ENCODE results near the gene TMEM132C.

Gene TMEM132C

DNA sequence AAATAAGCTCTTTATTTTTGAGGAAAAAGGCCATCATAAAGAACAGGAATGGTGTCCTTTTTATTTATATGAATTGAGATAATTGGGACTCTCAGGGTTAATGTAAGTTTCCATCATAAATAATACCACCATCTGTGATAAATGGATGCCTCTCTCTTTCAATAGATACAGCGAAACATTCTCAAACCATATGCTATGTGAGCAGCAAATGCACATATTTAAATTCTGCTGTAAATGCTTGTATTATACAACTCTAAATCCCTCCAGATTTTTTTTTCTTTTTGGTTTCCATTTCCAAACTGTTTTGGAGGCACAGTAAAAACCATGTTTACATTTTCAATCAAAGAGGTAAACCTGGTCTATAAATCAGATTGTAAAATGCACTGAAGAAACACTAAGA, 132.3 kb downstream of the TMEM132C start:
- Histone ChIP-seq H3K79me2 (ENCODE audit: insufficient read depth, low read length) (no peaks in the 10 kb centered on the region), H3K9me3 (ENCODE audit: insufficient read depth, low read length) (no peaks in the 10 kb centered on the region), H3K9ac (ENCODE audit: low read length) (no peak overlapping the region), H4K20me1 (ENCODE audit: low read depth, low read length) (no peaks in the 10 kb centered on the region), H3K27ac (ENCODE audit: low read depth, low read length) (no peak overlapping the region), H3K36me3 (ENCODE audit: low read length) (no peaks in the 10 kb centered on the region), H3K4me2 (ENCODE audit: low read depth, low read length, poor library complexity, severe bottlenecking) (no peak overlapping the region), H3K9me2 (replicated peaks; ENCODE audit: insufficient read depth, low read length) (no peaks in the 10 kb centered on the region), H3K27me3 (ENCODE audit: low read length) (no peaks in the 10 kb centered on the region), H3K4me3 (ENCODE audit: insufficient read depth, low read length, poor library complexity, severe bottlenecking) (no peak overlapping the region), H3F3A (ENCODE audit: insufficient read depth) (no peaks in the 10 kb centered on the region), H2AFZ (ENCODE audit: low read depth, low read length, severe bottlenecking) (no peak overlapping the region)
- TF ChIP-seq EZH2phosphoT487 (conservative IDR thresholded peaks at IDR 0.05; ENCODE audit: low read length) (no peak), CTCF (IDR thresholded peaks at IDR 0.05; ENCODE audit: insufficient read depth, low read length, poor library complexity, severe bottlenecking) (no peak)

DNA sequence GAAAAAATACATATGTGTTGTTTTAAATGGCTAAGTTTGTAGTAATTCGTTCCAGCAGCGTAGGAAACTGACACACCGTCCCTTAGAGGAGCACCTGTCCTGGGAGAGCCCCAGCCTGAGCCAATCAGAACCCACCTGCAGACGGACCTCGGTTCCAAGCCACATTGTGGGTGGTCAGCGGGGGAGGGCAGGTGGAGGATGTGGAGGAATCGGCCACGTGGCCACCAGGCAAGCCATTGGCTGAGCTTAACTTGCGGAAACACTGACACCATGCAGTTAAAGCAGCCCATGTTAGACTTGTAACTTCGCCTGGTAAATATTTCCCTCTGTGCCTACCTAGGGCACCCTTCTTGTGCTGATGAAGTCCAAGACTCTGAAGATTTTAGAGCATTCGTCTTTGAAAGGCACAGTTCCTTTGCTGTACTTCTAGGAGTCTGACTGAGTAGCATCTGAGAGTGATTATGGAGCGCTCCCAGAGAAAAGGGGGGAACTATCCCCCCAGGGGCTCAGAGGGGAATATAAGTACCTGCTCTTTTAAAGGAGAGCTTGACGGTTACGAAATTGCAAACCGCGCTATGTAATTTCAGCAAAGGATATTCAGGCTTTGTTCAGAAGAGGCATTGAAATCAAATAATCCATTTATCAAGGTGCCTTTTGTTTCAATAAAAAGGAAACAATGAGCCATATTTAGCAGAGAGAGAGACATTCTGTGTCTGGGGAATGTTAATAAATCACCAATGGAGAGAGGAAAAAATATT, 135.7 kb downstream of the TMEM132C start:
- Histone ChIP-seq H3K9me2 (replicated peaks; ENCODE audit: insufficient read depth, low read length) (no peaks in the 10 kb centered on the region), H3F3A (ENCODE audit: insufficient read depth) (no peaks in the 10 kb centered on the region), H3K27ac (ENCODE audit: low read depth, low read length) (no peak overlapping the region), H3K4me2 (ENCODE audit: low read depth, low read length, poor library complexity, severe bottlenecking) (no peak overlapping the region), H3K36me3 (ENCODE audit: low read length) (no peaks in the 10 kb centered on the region), H3K79me2 (ENCODE audit: insufficient read depth, low read length) (no peaks in the 10 kb centered on the region), H2AFZ (ENCODE audit: low read depth, low read length, severe bottlenecking) (no peak overlapping the region), H3K9ac (ENCODE audit: low read length) (no peak overlapping the region), H3K27me3 (ENCODE audit: low read length) (no peaks in the 10 kb centered on the region), H4K20me1 (ENCODE audit: low read depth, low read length) (no peaks in the 10 kb centered on the region), H3K4me3 (ENCODE audit: insufficient read depth, low read length, poor library complexity, severe bottlenecking) (no peak overlapping the region), H3K9me3 (ENCODE audit: insufficient read depth, low read length) (no peaks in the 10 kb centered on the region)
- TF ChIP-seq CTCF (IDR thresholded peaks at IDR 0.05; ENCODE audit: insufficient read depth, low read length, poor library complexity, severe bottlenecking) = no peak
- no peak for TF ChIP-seq EZH2phosphoT487 (conservative IDR thresholded peaks at IDR 0.05; ENCODE audit: low read length)

DNA sequence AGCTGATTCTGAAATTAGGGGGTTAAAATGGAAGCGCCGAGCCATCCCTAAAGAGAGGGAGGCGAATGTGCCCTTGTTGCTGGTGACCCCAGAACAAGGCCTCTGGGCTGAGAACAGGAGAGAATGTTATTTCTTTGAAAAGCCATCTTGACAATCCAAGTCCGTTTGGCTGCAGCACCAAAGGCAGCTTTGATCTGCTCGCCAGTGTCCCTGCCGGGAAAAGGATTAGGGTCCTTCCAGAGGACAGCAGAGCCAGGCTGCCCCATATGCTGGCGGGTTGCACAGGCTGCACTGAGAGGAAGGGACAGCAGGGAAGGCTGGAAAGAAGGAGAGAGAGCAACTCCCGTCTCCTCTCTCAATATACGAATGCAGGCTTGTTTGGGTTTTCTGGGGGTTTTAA, 141.7 kb downstream of the TMEM132C start:
- no peak overlapping the region for H2AFZ ChIP-seq (ENCODE audit: low read depth, low read length, severe bottlenecking)
- H3K79me2 ChIP-seq (ENCODE audit: insufficient read depth, low read length) = no peaks in the 10 kb centered on the region
- no peak for TF ChIP-seq CTCF (IDR thresholded peaks at IDR 0.05; ENCODE audit: insufficient read depth, low read length, poor library complexity, severe bottlenecking)
- no peak for TF ChIP-seq EZH2phosphoT487 (conservative IDR thresholded peaks at IDR 0.05; ENCODE audit: low read length)
- no peaks in the 10 kb centered on the region for H3K36me3 ChIP-seq (ENCODE audit: low read length)
- H3K27ac ChIP-seq (ENCODE audit: low read depth, low read length) = no peak overlapping the region
- H3K27me3 ChIP-seq (ENCODE audit: low read length) = no peaks in the 10 kb centered on the region
- H3K9ac ChIP-seq (ENCODE audit: low read length) = no peak overlapping the region
- H3F3A ChIP-seq (ENCODE audit: insufficient read depth) = no peaks in the 10 kb centered on the region
- H3K9me2 ChIP-seq (replicated peaks; ENCODE audit: insufficient read depth, low read length) = no peaks in the 10 kb centered on the region
- no peaks in the 10 kb centered on the region for H3K9me3 ChIP-seq (ENCODE audit: insufficient read depth, low read length)
- H3K4me2 ChIP-seq (ENCODE audit: low read depth, low read length, poor library complexity, severe bottlenecking) = no peak overlapping the region
- no peak overlapping the region for H3K4me3 ChIP-seq (ENCODE audit: insufficient read depth, low read length, poor library complexity, severe bottlenecking)
- H4K20me1 ChIP-seq (ENCODE audit: low read depth, low read length) = no peaks in the 10 kb centered on the region
